Central memory CD4-positive, alpha-beta T cell (primary cell): Measurements from ENCODE around the gene HIVEP2.

Experiments used
- DNase-seq: peaks from one replicate; pipeline ENCODE4 v3.0.0; 2022

Gene HIVEP2

DNA sequence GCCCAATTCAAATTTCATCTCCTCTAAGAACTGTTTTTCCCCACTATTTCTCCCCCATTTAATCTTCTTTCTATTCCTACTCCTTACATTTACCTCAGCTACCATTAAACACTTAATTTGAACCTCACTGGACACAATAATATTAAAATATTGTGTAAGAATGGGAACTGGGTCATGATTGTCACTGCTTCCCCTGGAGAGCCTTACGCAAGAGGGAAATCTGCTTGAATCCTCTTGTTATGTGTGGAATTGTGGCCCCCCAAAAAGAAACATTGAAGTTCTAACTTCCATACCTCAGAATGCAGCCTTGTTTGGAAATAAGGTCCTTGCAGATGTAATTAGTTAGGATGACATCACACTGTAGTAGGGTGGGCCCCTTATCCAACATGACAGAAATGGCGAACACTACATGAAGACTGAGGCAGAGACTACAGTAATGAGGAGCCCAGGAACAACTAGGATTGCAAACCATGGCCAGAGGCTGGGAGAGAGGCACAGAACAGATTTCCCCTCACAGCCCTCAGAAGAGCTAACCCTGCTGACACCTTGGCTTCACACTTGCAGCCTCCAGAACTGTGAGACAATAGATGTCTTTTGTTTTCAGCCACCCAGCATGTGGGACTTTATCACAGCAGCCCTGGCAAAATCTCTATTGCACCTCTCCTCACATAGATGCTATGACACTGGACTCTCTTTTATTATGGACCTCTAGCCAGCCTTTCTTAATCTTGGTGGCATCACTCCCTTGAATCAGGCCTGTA, 29.9 kb downstream of the HIVEP2 start:
- DNase-seq: no peak

DNA sequence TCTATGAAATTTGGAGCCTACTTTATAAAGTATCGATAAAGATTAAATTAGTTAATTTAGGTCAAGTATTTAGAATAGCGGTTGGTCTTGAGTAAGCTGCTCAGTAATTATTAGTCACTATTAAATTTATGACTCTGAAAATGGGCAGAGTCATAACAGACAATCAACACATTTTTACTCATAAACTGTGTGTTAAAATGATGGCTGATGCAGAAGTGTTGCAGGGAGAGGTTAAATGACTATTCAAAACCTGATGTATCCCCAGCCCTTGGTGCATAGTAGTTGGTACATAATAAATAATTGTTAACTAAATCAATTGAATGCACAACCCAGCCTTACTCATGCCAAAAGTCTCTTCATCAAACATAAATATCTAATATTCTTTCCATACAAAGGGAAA, 30.6 kb downstream of the HIVEP2 start:
- DNase-seq: no peak

DNA sequence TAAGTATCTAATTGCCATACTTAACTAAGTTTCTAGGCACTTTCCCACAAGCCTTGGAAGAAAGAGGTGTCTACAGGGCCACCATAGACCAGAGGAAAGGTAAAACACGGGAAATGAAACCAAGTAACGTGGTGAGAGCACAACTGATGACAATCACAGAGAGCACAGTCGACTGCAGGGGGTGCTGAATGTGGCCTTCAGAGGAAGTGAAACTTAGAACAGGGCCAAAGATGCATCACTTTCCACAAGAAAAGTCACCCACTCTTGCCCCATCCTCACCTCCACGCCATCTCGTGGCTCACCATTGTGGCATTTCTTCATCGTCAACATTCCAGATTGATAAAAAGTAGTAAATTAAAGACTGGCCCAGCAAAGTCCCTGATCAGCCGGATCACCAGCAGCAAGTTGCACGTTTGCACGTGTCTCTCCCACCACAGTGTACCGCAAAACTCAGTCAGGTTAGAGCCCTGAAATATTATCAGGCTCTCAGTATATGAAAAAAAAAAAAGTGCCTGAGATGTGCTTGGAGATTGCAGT, 31.4 kb downstream of the HIVEP2 start:
- DNase-seq: peak; percentile 81

DNA sequence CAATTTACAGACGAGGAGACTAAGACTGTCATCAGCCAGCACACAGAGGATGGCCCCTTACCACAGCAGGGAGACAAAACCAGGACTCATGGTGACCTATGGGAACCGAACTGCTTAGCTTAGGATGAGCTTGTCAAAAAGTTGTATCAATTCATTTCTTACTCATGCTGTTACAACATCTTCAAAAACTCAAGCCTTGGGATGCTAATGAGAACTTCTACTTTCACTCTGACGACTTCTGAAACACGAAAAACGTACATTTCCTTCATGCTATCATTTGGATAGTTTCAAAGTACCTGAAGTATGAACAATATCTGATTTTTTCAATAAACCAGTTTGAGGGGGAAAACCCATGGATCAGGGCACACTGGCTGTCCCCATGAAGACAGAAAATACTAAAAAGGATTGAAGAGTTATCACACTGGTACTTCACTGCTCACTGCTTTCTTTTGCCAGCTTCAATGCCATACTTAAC, 31.9 kb downstream of the HIVEP2 start:
- no peak for DNase-seq

DNA sequence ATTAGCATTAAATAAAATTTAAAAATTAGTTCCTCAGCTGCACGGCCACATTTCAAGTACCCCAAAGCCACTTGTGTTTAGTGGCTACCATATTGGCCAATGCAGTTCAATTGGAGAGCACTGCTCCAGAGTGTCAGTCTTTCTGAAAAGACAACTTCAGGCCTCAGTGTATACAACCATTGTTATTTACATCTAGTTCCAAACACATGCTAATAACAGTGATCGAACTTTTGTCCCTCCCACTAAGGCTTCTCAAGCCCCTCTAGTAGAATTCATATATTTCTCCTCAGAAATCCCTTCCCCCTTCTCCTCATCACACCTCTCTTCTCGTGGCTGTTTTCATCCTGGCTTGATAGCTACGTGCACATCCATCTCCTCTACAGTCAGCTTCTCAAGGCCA, 32.9 kb downstream of the HIVEP2 start:
- no peak for DNase-seq

DNA sequence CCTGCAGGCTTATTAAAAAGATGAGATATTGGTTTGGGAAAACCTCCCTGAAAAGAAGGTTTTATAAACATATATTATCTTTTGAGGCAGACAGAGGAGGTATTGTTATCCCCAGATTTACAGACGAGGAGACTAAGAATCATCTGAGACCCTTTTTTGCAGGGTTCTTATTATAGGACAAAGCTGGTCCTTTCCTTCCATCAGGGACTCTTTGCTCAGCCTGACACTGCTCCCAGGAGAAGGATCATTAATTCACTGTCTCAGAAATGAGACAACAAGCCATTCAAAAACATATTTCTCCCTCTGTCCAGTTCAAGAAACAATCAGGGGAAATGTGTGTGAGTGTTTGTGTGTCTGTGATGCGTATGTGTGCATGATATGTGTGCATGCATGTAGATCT, 33.5 kb downstream of the HIVEP2 start:
- DNase-seq: no peak

DNA sequence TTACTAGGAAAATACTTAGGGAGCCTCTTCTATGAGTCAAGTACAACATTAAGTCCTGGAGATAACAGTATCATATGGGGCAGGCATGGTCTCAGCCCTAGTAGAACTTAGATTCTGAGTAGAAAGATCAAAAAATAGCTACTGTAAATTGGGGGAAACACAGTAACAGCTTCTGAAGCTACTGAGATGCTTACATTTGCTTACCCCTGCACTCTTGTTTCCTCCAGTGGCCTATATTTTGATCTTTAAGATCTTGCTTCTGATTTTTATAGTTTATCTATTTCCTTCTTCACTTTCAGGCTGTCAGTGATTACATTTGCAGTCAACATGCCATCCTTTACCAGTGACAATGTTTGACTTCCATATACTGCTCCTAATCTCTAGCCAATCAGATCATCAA, 35.3 kb downstream of the HIVEP2 start:
- peak; percentile 24 for DNase-seq

DNA sequence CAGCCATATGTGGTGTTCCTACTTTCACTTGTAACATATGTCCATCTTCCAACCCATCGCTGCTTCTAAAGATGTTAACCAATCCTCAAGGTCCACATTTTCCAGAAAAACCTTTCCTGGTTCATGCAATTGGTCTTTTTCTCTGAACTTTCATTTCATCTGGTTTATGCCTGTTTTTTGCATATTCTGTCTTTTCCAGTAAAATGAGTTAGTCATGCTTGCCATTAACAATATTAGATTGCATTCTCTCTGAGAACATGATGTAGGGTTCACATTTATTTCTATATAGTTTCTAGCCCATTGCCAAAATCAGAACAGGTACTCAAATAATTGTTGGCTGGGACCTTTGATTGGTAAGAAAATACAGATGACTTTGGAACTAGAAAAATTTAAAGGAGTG, 36.7 kb downstream of the HIVEP2 start:
- DNase-seq: no peak

DNA sequence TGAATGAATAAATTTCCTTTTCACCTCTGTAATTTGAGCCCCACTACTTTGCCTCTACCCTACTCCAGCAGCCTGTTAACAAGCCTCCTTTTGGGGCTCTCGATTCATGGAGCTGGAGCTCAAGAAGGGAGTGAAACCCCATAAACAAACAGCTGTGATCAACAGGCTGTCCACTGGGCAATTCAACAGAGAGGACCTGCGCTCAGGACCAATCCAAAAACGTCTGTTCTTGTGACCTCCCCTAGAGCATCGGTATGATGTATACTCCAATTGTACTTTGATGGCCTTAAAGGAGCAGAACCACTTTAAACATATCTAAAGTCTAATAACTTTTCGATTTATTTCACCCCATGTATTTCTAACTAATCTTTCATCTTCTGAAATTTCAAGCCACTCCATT, 37.4 kb downstream of the HIVEP2 start:
- peak; percentile 63 for DNase-seq

DNA sequence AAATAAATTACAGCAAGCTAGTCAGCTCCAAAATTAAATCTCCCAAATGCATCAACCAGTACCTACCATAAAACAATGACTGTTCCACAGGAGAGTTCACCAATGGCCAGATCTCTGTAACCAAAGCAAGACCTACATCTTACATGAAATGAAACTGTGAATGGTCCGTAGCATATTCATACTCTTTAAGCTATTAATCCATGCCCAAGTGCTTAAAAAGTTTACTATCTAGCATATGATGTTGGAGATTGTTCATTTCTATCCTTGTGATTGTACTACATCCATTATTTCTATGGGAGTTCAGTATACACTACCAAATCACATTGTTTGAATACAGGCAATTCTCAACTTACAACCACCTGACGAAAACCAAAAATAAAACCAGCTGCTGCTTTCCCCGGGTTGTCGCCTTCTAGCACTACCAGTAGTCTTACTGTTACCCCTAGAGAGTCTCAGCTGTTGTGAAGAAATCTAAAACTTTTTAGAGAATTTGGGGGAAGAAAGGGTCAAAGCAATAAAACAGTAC, 38.0 kb downstream of the HIVEP2 start:
- peak; percentile 39 for DNase-seq

DNA sequence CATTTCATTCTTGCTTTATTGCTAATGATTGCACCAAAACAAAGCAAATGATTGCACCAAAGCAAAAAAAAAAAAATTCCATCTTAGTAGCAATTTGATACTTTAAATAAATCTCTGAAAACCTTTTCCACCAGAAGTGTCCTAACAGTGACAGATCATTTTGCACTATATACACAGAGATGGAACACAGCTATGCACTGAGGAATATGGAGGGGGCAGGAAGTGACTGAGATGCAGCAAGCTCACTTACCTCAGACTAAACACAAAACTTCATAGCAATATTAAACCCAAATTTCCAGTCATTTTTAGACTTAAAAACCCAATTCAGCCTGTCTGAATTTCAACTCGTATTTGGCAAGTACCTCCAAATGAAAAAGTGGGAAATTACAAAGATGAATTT, 41.2 kb downstream of the HIVEP2 start:
- DNase-seq: peak; percentile 36

DNA sequence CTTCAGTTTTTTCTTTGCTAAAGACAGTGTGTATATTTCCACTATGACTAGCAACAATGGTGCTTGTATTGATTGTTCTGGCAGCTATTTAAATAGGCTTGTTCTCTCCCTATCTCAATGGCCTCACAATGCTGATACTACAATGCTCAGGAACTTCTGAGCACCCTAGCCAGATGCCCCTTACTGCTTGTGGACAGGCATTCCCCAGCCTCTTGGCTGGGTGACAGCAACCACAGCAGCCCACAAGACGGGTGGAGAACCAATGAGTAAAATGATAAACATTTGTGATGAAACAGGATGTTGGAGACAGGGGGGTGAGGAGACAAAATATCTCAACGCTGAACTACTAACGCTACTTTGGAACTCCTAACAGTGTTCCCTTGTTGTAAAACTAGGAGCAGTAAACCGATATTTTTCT, 42.3 kb downstream of the HIVEP2 start:
- peak; percentile 88 for DNase-seq

DNA sequence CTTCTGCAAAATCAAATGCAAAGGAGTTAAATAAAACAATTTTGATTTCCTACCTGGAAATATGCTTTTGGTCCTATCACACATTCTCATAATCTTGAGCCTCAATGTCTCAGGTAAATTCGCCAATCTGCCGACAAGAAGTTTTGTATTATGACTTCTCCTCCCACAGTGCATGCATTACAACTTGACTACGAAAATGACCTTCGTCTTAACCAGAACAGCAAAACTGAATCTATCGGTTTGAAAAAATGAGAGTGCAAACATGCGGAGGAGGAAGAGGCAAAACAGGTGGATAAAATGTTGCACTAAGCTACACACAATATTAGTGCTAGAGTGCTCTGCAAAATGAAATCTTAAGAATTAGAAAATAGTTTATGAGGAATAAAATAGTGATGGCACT, 43.4 kb downstream of the HIVEP2 start:
- no peak for DNase-seq

DNA sequence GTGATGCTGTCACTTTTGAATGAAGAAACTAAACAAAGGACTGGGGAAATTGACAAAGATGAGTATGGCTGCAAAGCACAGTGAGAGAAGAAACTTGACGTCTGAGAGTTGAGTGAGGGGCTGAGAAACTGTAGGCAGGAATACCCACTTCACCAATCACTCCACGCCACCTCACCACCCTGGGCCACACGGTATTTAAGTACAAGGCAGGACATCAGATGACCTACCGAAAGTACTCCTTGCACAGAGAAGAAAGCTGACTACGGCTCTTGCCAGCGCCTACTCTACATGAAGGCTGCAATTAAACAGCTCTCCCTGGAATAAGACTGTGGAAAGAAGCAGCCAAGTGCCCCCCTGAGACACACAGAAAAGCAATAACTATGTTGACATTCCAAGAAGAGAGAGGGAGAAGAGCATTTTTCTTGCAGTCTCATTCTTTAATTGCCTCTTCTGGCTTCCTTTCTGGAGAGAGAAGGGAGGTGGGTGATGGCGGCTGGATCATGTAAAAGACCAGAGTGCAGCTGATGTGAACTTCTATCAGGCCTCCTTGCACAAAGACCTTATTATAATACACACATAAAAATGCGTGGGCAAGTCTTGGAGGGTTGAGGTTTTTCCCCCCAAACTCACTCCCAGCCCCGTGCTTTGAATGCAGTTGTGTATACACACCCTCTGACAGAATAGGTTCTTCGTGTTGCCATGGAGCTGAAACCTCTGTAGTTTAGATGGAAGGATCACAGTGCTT, 44.6 kb downstream of the HIVEP2 start:
- DNase-seq: peak; percentile 67

DNA sequence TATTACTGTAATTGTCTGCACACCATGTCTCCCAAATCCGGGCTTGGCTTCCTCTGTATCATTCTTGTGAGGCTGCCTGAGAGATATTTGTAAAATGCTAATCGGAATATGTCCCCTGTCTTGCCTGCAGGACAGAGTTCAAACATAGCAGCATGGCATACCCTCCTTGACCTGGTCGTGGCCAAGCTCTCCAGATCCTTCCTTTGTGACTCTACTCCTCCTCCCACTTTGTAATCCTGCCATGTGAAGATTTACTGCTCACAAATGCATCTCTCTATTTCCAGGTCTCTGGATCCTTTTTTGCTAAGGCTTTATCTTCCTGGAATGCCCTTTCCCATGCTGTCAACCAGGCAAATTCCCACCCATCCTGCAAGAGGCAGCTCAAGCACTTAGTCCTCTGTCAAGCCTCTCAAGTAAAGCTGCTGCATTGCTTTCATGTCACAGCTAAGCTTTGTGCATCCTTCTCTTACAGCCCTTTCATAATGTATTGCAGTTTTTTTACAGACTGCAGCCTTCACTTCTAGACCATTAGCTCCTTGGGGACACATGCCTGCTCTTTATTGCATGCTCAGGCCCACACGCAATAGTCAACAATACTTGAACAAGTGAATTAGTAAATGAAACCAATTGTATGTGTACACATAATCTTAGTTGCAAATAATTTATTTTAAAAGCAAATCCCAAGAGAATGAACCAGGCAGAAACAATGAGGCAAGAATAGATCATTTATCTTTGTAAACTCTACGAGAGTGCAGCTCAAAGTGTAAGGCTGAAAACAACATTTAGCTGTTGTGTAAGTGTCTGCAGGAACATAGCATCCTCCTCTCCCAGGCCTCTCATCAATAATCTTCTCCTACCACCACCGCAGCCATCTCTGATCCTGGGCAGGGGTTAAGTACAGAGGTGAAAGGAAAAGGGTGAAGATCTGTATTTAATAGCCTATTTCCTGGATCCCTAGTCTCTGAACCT, 45.8 kb downstream of the HIVEP2 start:
- DNase-seq: no peak

DNA sequence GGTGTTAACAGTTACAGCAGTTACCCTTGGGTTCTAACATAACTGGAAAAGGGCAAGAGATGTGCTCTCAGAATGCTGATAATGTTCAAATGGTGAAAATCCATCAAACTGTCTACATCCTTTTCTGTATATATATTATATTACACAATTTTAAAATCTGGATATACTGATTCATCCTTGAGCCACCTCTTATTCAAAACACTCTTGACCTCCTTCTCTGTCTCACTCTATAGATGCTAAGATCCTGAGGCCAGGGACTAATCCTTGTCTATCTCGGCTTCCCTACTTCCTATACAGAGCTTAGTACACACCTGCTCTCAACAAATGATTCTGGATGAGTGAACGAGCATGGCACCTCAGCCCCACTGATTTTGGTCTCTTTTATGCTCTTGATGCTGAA, 47.3 kb downstream of the HIVEP2 start:
- DNase-seq: no peak

DNA sequence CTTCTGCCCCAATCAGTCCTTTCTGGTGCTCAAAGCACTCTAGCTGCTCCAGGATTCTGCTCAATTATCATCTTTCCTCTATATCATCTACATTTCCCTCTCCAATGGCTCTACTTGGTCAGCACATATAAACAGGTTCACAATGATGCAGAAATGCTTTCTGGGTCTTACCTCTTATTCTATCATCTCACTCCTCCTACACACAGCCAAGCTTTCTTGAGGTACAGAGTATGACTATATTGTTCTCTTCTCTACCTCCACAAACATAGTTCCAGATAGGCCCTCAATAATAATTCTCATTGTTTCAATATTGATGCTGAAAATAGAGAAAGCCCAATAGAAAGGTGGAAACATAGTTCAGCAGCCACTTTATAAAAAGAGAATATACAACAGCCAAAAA, 48.2 kb downstream of the HIVEP2 start:
- no peak for DNase-seq

DNA sequence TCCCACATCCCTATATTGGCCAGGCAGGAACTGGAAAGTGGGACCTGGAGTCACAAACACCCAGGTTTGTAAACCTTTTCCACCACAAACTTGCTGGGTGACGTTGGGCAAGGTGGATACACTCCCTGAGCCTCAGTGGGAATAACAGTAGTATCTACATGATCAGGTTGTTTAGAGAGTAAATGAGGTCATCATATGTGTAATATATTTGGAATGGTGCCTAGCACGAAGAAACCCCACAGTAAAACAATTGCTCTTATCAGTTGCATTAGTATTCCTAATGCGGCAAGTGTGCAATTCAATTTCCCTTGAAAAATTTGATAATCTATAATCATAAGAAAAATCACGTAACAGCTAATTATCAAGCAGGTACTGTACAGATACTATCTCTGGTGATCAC, 51.9 kb downstream of the HIVEP2 start:
- no peak for DNase-seq

DNA sequence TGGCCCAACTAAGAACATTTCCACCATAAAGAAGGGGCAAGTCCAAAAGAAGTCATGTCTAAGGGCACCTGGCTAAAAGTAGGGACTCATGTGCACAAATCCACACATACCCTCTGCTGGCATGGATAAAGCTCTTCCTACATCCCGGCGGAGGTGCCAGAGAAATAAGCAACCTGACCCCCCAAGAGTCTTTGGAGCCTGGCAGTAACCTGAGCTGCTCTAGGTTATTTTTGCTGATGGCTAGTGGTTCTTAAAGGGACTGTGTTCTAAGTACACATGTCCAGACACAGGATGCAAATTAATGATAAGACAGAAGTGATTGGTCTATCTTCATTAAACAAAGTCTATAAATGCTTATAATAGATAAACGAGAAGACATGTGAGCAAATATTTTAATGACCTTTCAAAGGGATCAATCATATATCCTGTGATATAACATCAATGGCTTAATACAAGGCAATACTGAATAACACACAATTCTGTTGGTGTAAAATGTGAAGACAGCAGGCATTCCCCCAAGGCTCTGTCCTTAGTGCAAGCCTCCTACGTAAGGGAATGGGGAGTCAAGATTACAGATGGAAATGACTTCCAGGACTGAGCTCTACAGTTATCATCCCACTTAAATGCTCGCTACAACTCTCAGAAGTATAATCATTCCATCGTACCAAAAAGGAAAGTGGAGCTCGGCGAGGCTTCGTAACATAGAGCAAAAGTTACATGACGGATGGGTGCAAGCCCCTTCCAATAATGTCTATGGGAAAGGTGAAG, 52.5 kb downstream of the HIVEP2 start:
- no peak for DNase-seq

DNA sequence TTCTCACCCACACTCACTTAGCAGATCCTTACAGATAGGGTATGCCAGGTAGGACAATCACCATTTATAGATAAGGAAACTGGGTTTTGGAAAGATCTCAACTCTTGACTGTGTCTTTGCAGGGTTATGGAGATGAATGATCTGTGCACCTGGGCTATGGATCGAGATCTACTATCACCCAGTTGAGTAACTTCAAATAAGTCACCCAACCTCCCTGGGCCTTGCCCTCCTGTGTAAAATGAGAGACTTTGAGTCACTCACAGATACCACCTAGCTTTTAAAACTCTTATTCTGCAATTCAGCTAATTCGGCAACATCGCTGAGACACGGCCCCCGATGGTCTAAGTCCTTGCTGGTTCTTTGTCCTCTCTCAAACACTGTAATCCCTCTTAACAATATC, 53.5 kb downstream of the HIVEP2 start:
- DNase-seq: no peak

DNA sequence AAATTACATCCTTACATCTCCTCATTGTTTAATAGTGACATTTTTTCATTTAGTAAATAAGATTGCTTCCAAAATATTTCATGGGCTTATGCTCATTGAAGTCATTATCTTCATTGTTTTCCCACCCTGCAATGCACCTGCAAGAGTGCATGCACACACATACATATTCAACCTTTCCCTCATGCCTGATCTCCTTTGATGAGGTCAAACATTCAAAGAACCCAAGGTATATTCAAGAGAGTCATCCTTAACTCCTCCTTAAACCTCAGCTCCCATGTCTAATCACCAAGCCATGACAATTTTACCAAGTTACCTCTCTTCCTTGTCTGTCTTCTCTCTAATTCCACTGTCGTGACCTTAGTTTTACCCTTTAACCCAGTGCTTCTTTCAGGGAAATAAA, 56.5 kb downstream of the HIVEP2 start:
- DNase-seq: no peak

DNA sequence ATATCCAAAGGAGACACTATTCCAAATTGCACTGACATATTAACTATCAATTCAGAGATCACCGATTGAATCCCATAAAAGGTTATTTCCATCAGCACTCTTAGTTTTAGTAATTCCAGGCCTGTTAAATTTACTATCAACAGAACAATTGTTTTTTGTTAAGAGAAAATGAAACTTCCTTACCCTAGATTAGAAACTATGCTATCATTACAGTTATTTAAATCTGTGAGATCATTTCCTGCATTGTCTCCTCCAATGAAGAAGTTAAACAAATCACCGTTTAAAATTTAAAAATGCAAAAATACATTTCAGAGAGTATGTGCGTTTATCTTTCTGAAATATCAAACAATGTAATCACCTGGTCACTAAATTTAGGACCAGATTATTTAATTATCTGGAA, 57.5 kb downstream of the HIVEP2 start:
- peak; percentile 42 for DNase-seq
